Measurements from ENCODE around the gene DDX10. TPM values are rescaled to one million over a fixed set of nuclear protein-coding genes. Genes with fewer than 3 reads are reported as not detected.

DDX10 gene
- total RNA-seq, 1 donor = 13.5 TPM

- peak in 1 of 3 donors; percentile 23 for DNase-seq (ENCODE audit: low read depth in 2 of 3, low spot score in 2 of 3)
These were observed 10.8 kb upstream of the DDX10 start for GRCh38 chr11:108654100-108654499.

GRCh38 chr11:108654994-108655631 is 9.8 kb upstream of the DDX10 start:
- peak in 2 of 3 donors; percentile 18 to 53 for DNase-seq (ENCODE audit: low read depth in 2 of 3, low spot score in 2 of 3)

- DNase-seq (ENCODE audit: low read depth in 2 of 3, low spot score in 2 of 3) = no peak
These were observed 2.2 kb upstream of the DDX10 start for GRCh38 chr11:108662700-108663099.

- DNase-seq (ENCODE audit: low read depth in 2 of 3, low spot score in 2 of 3) = no peak
These were observed 1.6 kb upstream of the DDX10 start for GRCh38 chr11:108663154-108663877.

GRCh38 chr11:108666373-108666772 is 1.5 kb downstream of the DDX10 start:
- no peak for DNase-seq (ENCODE audit: low read depth in 2 of 3, low spot score in 2 of 3)

DNA sequence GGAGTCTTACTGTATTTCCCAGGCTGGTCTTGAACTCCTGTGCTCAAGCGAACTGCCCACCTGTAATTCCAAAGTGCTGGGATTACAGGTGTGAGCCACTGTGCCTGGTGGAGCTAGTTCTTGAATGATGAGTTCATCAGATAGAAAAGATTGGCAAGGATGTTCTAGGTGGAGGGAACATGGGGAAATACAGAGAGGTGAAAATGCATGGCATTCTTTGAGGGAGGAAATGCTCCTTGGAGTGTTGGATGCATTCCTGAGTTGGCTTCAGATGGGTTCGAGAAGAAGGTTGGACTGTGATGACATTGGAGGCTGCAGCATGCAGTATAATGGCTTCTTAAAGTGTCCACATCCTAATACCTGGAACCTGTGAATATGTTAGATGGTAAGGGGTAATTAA is 4.4 kb downstream of the DDX10 start:
- no peak for DNase-seq (ENCODE audit: low read depth in 2 of 3, low spot score in 2 of 3)

- DNase-seq (ENCODE audit: low read depth in 2 of 3, low spot score in 2 of 3) = no peak
These were observed 4.8 kb downstream of the DDX10 start for GRCh38 chr11:108669711-108670110.

DNA sequence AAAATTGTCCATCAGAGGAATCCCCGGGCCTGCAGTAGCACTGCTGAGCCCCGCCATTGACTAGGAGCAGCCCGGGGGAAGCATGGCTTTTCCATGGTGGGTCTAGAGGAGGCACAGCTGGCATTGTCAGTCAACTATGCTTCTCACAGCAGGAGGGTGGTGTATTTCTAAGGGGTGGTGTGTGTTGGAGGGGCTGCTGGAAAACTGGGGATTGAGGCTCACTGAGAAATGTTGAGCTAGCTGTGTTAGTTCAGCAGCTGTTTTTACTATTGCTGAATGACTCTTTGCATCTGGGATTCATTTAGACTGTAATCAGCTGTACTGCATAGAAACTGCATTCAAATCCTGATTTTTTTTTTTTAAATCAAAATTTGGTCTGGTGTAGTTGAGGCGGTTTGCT is 5.6 kb downstream of the DDX10 start:
- no peak for DNase-seq (ENCODE audit: low read depth in 2 of 3, low spot score in 2 of 3)

GRCh38 chr11:108672113-108672512 is 7.2 kb downstream of the DDX10 start:
- DNase-seq (ENCODE audit: low read depth in 2 of 3, low spot score in 2 of 3) = no peak

GRCh38 chr11:108672786-108673185 is 7.9 kb downstream of the DDX10 start:
- no peak for DNase-seq (ENCODE audit: low read depth in 2 of 3, low spot score in 2 of 3)

DNA sequence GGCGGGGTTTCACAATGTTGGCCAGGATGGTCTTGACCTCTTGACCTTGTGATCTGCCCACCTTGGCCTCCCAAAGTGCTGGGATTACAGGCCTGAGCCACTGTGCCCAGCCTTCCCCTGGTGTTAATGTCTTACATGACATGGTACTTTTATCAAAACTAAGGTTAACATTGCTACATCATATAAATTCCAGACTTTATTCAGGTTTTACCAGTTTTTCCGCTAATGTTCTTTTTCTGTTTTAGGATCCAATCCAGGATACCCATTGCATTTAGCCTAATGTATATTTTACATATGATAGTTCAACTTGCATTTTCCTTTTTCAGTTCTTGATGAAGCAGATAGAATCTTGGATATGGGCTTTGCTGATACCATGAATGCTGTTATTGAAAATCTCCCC is 14.2 kb downstream of the DDX10 start:
- no peak for DNase-seq (ENCODE audit: low read depth in 2 of 3, low spot score in 2 of 3)

DNA sequence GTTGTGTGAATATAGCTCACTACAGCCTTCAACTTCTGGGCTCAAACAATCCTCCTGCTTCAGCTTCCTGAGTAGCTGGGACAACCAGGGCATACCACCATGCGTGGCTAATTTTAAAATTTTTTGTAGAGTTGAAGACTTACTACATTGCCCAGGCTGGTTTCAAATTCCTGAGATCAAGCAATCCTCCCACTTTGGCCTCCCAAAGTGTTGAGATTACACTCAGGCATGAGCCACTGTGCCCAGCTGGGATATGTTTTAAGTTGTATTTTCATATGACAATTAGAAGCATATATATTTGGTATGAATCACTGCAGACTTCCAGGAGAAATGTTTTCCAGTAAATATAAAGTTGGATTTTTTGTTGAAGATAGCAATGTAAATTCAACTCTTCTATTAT is 15.4 kb downstream of the DDX10 start:
- DNase-seq (ENCODE audit: low read depth in 2 of 3, low spot score in 2 of 3) = no peak

GRCh38 chr11:108685419-108686130 is 20.7 kb downstream of the DDX10 start:
- no peak for DNase-seq (ENCODE audit: low read depth in 2 of 3, low spot score in 2 of 3)

DNA sequence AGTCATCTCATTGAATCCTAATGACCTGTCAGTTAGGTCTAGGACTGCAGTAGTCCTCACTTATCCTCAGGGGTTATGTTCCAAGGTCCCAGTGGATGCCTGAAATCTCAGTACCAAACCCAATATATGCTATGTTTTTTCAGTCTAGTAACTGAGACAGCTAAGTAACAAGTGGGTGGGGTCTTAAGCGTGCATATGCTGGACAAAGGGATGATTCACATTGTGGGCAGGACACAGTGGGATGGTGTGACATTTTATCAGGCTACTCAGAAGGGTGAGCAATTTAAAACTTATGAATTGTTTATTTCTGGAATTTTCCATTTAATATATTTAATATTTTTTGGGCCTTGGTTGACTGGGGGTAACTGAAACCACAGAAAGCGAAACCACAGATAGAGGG is 29.0 kb downstream of the DDX10 start:
- no peak for DNase-seq (ENCODE audit: low read depth in 2 of 3, low spot score in 2 of 3)

DNA sequence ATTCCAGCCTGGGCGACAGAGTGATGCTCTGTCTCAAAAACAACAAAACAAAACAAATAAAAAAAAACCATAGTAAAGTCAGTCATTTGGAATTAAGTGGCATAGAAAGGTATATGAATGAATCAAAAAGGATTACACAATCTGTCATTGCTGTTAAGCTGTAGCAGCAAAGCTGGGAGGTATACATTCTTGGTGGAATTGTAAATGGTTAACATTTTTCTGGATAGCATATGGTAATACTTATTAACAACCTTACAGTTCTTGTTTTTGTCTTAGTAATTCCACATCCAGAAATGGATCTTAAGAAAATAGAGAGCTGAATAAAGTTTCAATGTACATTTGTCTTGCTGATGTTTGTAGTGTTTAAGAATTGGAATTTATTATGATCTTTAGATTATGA is 30.0 kb downstream of the DDX10 start:
- no peak for DNase-seq (ENCODE audit: low read depth in 2 of 3, low spot score in 2 of 3)

- peak in 2 of 3 donors; percentile 71 to 90 for DNase-seq (ENCODE audit: low read depth in 2 of 3, low spot score in 2 of 3)
These were observed 33.1 kb downstream of the DDX10 start for GRCh38 chr11:108697872-108698473.

DNA sequence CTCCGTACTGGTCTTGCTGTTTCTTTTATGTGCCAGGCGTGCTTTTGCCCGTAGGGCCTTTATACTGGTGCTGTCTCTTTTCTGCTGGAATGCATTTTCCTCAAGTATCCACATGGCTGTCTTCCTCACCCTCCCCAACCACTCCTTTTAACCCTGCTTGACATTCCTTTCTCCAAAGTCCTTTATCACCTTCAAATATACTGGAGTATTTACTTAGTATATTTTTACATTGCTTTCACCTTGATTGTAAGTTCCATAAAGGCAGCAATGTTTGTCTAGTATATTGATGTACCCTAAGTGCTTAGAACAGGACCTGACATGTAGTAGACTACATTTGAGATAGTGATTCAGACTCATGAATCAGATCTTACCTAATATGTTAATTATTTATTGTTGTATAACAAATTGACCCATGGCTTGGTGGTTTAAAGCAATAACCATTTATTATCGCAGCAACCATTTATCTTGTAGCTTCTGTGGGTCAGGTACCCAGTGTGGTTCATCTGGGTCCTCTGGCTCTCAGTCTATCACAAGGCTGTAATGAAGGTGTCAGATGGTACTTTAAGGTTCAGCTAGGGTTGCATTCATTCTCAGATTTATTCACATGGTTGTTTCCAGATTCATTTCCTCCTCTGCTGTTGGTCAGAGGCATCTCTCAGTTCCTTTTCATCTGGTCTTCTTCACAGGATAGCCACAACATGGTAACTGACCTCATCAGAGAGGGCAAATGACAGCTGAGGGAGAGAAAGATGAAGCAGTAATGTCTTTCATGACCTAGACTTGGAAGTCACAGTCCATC is 34.2 kb downstream of the DDX10 start:
- no peak for DNase-seq (ENCODE audit: low read depth in 2 of 3, low spot score in 2 of 3)

DNA sequence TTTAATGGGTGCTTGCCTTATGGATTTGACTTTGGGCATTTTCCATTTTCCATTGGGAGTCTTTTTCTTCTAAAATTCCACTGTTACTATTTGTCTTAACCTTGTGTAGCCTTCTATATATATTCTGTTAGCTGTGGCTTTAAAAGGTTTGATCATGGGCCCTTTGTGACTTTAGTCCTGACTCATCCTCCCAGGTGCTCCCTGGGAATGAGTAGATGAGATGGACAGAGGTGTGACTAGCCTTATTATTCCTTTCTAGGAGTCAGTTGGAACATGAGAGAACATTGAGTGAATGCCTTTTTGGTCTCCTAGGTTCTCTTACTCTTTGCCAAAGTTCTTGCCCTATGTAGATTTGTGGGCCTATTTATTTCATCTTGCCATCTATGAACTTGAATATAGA is 39.0 kb downstream of the DDX10 start:
- no peak for DNase-seq (ENCODE audit: low read depth in 2 of 3, low spot score in 2 of 3)

DNA sequence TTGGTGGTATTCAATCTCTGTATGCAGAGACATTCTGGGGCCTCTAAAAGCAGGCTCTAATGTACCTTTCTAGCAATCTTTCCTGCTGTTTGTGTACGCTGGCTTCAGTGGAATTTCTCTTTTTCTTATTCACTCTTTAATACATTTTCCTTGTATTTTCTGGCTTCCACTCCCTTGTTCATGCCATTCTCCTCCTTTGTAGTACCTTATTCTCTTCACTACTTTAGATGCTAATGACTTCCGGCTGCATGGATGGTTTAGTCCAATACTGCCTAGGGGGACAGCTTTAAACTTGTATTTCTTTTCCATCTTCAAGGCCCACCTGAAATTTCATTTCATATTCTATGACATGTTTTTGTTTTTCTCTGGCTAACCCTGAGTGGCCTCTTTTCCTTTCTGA is 40.2 kb downstream of the DDX10 start:
- no peak for DNase-seq (ENCODE audit: low read depth in 2 of 3, low spot score in 2 of 3)

DNA sequence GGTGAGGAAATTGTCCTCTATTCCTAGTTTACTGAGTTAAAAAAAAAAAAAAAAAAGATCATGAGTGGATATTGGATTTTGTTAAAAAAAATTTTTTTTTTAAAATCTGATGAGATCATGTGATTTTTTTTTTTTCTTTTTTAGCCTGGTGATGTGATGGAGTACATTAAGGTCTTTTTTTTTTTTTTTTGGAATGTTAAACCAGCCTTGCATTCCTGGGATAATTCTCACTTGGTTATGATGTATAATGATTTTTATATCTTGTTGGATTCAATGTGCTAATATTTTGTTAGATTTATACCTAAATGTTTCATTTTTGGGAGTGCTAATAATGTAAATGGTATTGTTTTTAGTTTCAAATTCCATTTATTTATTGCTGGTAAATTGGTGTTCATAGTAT is 43.3 kb downstream of the DDX10 start:
- peak in 1 of 3 donors; percentile 33 for DNase-seq (ENCODE audit: low read depth in 2 of 3, low spot score in 2 of 3)

GRCh38 chr11:108709741-108710140 is 44.9 kb downstream of the DDX10 start:
- DNase-seq (ENCODE audit: low read depth in 2 of 3, low spot score in 2 of 3) = no peak
